Calu3 (cell line): Measurements from ENCODE around the gene TRPM1. TPM values are rescaled to one million over a fixed set of nuclear protein-coding genes. Genes with fewer than 3 reads are reported as not detected.

ENCODE experiments used
- BruUV-seq: library from RNA; stranded (reverse); fragments of 400-500 nt; replicated peaks from 2 replicates; lab custom pipeline; 2021; lab: Mats Ljungman, UMichigan
- CTCF ChIA-PET: fragments of 300-600 bp; sonication (Branson Sonifier 250); formaldehyde crosslinking; loops from one replicate; lab custom pipeline; 2022; ENCODE audit warnings: antibody characterized with exemption; lab: Charles Lee
- DNase-seq: peaks from one replicate; pipeline ENCODE4 v3.0.0; 2022
- H3K27ac Mint-ChIP-seq: one replicate; pipeline ENCODE4 v1.8.0; 2022; ENCODE audit warnings: mixed read lengths; ENCODE audit not compliant: unreplicated experiment
- H3K27me3 Mint-ChIP-seq: one replicate; pipeline ENCODE4 v1.8.0; 2022; ENCODE audit warnings: mixed read lengths; ENCODE audit not compliant: unreplicated experiment
- H3K36me3 Mint-ChIP-seq: one replicate; pipeline ENCODE4 v1.8.0; 2022; ENCODE audit warnings: mild to moderate bottlenecking, moderate library complexity, mixed read lengths; ENCODE audit not compliant: insufficient read depth, unreplicated experiment
- H3K4me1 Mint-ChIP-seq: one replicate; pipeline ENCODE4 v1.8.0; 2022; ENCODE audit warnings: mild to moderate bottlenecking, low read depth, mixed read lengths; ENCODE audit not compliant: unreplicated experiment
- H3K4me3 Mint-ChIP-seq: one replicate; pipeline ENCODE4 v1.8.0; 2022; ENCODE audit warnings: mild to moderate bottlenecking, low read depth, moderate library complexity, mixed read lengths; ENCODE audit not compliant: unreplicated experiment
- H3K9me3 Mint-ChIP-seq: one replicate; pipeline ENCODE4 v1.8.0; 2022; ENCODE audit warnings: low read depth, mixed read lengths; ENCODE audit not compliant: unreplicated experiment
- CTCF ChIP-seq: fragments of 200-600 bp; IDR thresholded peaks from one replicate; pipeline ENCODE4 v1.8.0; 2022; ENCODE audit warnings: antibody characterized with exemption; ENCODE audit not compliant: unreplicated experiment
- intact Hi-C: fragments of 100-400 bp; cut with micrococcal nuclease; formaldehyde crosslinking; loops from one replicate; pipeline ENCODE4 v1.10.0; 2022; ENCODE audit not compliant: unreplicated experiment
- total RNA-seq: library from RNA; stranded (reverse); gene quantifications from 2 replicates; pipeline ENCODE4 v1.2.3, GENCODE V29; 2022

The TRPM1 gene
- total RNA-seq, 1 experiment from 2014 or later: not detected

GRCh38 chr15:31104003-31104402 is 2.5 kb upstream of the TRPM1 start:
- H3K27me3 Mint-ChIP-seq: no peaks in the 10 kb centered on the region
- no peak overlapping the region for H3K27ac Mint-ChIP-seq
- DNase-seq: no peak
- H3K4me3 Mint-ChIP-seq: no peak overlapping the region
- H3K4me1 Mint-ChIP-seq: no peaks in the 10 kb centered on the region
- no peaks in the 10 kb centered on the region for H3K36me3 Mint-ChIP-seq
- H3K9me3 Mint-ChIP-seq: no peaks in the 10 kb centered on the region
- no peak for TF ChIP-seq CTCF
- CTCF ChIA-PET: no interaction called here
- intact Hi-C loops: no loop called here
- BruUV-seq: no TSS peak

- Mint-ChIP-seq H3K36me3 (no peaks in the 10 kb centered on the region), H3K4me3 (no peak overlapping the region), H3K9me3 (no peaks in the 10 kb centered on the region), H3K4me1 (no peaks in the 10 kb centered on the region), H3K27ac (no peak overlapping the region), H3K27me3 (no peaks in the 10 kb centered on the region)
- DNase-seq: no peak
- intact Hi-C loops: no loop called here
- TF ChIP-seq CTCF: no peak
- CTCF ChIA-PET: no interaction called here
- BruUV-seq: no TSS peak
Observed at GRCh38 chr15:31102374-31103342, 1.1 kb upstream of the TRPM1 start.

GRCh38 chr15:31102039-31102321 is 455 bp upstream of the TRPM1 start:
- no peak for TF ChIP-seq CTCF
- Mint-ChIP-seq H3K9me3 (no peaks in the 10 kb centered on the region), H3K27me3 (no peaks in the 10 kb centered on the region), H3K27ac (no peak overlapping the region), H3K4me1 (no peaks in the 10 kb centered on the region), H3K36me3 (no peaks in the 10 kb centered on the region), H3K4me3 (no peak overlapping the region)
- intact Hi-C loops: no loop called here
- DNase-seq: no peak
- CTCF ChIA-PET: no interaction called here
- no TSS peak for BruUV-seq

- BruUV-seq: no TSS peak
- CTCF ChIA-PET: no interaction called here
- Mint-ChIP-seq H3K27me3 (no peaks in the 10 kb centered on the region), H3K4me3 (no peak overlapping the region), H3K9me3 (no peaks in the 10 kb centered on the region), H3K36me3 (no peaks in the 10 kb centered on the region), H3K27ac (no peak overlapping the region), H3K4me1 (no peaks in the 10 kb centered on the region)
- TF ChIP-seq CTCF: no peak
- no peak for DNase-seq
- intact Hi-C loops: no loop called here
Observed at GRCh38 chr15:31100738-31101137, 787 bp downstream of the TRPM1 start.
